Chondrocyte (in vitro differentiated cells): ENCODE measurements around the gene PRELID3B. TPM values are rescaled to one million over a fixed set of nuclear protein-coding genes. Genes with fewer than 3 reads are reported as not detected.

ENCODE experiments used
- DNase-seq: peaks from one replicate; pipeline ENCODE4 v3.0.0; 2021; ENCODE audit warnings: mixed read lengths, low spot score
- H3K27ac Mint-ChIP-seq: one replicate; pipeline ENCODE4 v1.8.0; 2021; ENCODE audit warnings: mild to moderate bottlenecking, moderate library complexity, mixed read lengths; ENCODE audit not compliant: unreplicated experiment
- H3K27me3 Mint-ChIP-seq: 2 replicates; pipeline ENCODE4 v1.8.0; 2021; ENCODE audit warnings: low read depth, mixed read lengths
- H3K36me3 Mint-ChIP-seq: 2 replicates; pipeline ENCODE4 v1.8.0; 2021; ENCODE audit warnings: low read depth, mixed read lengths
- H3K4me1 Mint-ChIP-seq: 2 replicates; pipeline ENCODE4 v1.8.0; 2021; ENCODE audit warnings: low read depth, mild to moderate bottlenecking, mixed read lengths
- H3K4me3 Mint-ChIP-seq: one replicate; pipeline ENCODE4 v1.8.0; 2021; ENCODE audit warnings: mild to moderate bottlenecking, moderate library complexity, mixed read lengths; ENCODE audit not compliant: unreplicated experiment
- H3K9me3 Mint-ChIP-seq: 2 replicates; pipeline ENCODE4 v1.8.0; 2021; ENCODE audit warnings: low read depth, mixed read lengths
- CTCF ChIP-seq: fragments of 200-600 bp; sonication (generic); IDR thresholded peaks from 2 replicates; pipeline ENCODE4 v1.5.0; 2021; ENCODE audit warnings: antibody characterized with exemption, mild to moderate bottlenecking, moderate library complexity
- total RNA-seq: library from RNA; stranded (reverse); gene quantifications from 3 replicates; pipeline ENCODE4 v1.2.1, GENCODE V29; 2021

The PRELID3B gene
- total RNA-seq, 1 donor from 2014 or later, result 41.1 TPM

DNA sequence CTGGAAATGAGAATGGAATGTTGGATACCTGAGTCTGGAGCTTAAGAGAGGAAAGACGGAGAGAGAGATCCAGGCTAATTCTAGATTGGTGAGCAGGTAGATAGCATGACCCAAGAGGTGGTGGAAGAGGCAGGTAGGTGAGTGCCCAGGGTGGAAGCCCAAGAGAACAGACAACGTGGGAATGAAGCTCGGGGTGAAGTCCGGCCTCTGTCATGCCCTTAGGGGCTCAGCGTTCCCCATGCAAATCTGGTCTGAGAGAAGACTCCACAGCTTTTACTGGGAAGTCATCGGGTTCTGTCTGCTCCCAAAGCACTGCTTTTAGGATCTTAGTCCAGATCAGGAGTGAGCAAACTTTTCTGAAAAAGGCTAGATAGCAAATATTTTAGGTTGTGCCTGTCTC, 57.9 kb downstream of the PRELID3B start:
- H3K4me1 Mint-ChIP-seq, result peaks cover 21% of the 10 kb centered on the region
- DNase-seq, result no peak
- no peak overlapping the region for H3K4me3 Mint-ChIP-seq
- TF ChIP-seq CTCF, result no peak
- no peaks in the 10 kb centered on the region for H3K9me3 Mint-ChIP-seq
- H3K27me3 Mint-ChIP-seq, result no peaks in the 10 kb centered on the region
- H3K27ac Mint-ChIP-seq, result no peak overlapping the region
- H3K36me3 Mint-ChIP-seq, result peaks cover 14% of the 10 kb centered on the region

Other genes with a start within 250 kb of the PRELID3B start
- gene GNAS-AS1, start 191.9 kb downstream of the PRELID3B start, total RNA-seq, result 1.1 to 2.7 TPM (median 1.7 TPM) in 3 replicates
- gene GNAS, start 190.1 kb downstream of the PRELID3B start, total RNA-seq, result 1,127 to 1,393 TPM (median 1,374 TPM) in 3 replicates
- gene NELFCD, start 61.5 kb downstream of the PRELID3B start, total RNA-seq, result 37.6 to 53.1 TPM (median 37.6 TPM) in 3 replicates
- 19.5 to 101 TPM (median 99.4 TPM) in 3 replicates for gene CTSZ, start 35.5 kb downstream of the PRELID3B start, total RNA-seq
- 0.15 TPM in 1 of 3 replicates, not detected in the others for gene TUBB1, start 23.4 kb downstream of the PRELID3B start, total RNA-seq
- gene ATP5F1E, start 10.5 kb downstream of the PRELID3B start, total RNA-seq, result 67.5 to 76.2 TPM (median 67.7 TPM) in 3 replicates
- gene ZNF831, start 121.0 kb upstream of the PRELID3B start, total RNA-seq, result not detected in 3 replicates